Measurements from ENCODE around the gene MZT2B.
"Not testable (repeated sequence)": the region's sequence is repeated elsewhere in the genome, so short reads cannot be mapped to it uniquely, and the experiment has no call there.

DNA sequence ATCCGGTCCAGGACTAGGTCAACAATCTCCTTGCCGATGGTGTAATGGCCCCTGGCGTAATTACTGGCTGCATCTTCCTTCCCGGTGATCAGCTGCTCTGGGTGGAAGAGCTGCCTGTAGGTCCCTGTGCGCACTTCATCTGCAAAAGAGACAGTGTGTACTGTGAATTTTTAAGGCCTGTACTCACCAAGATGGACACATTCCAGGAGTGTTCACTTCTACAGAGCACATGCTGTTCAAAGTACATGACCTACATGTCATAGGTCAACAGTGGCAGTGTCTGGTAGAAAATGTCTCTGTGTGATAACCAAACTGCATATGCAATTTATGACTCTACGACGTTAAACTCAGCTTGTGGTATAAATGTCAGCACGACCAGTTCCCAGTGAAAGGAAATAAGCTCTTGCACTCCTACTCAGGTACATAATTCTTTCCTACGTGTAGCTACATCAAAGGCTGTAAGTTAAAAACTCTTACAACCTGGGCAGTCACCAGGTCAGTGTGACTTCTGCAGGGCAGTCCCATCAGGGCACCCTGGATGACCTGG lies 13.1 kb downstream of the MZT2B start:
- not testable (repeated sequence) for TF ChIP-seq CTCF, POLR2A (IDR thresholded peaks at IDR 0.05)

Measured in heart left ventricle (tissue), 13 donors.